ENCODE measurements around the gene CCDC34. TPM values are rescaled to one million over a fixed set of nuclear protein-coding genes. Genes with fewer than 3 reads are reported as not detected.

CCDC34 gene
- total RNA-seq, 1 donor from 2014 or later: 1.6 TPM

DNA sequence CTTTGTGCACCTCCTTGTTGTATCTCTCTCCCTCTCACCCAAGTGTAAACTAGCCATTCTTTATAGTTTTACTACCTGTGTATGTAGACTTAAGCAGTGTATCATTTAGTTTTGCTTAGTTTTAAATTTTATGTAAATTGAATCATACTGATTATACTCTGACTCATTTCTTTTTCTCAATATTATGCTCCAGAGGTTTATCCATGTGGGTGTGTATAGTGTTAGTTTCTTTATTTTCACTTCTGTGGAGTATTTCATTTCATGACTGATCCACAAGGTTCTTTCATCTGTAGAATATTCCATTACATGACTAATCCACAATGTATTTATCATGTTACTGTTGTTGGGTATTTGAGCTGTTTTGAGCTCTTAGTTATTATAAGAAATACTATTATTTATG lies 62.0 kb downstream of the CCDC34 start:
- intact Hi-C loops (cut with DNase I): no loop called here
- Histone ChIP-seq H3K27me3 (no peaks in the 10 kb centered on the region), H3K9me3 (no peaks in the 10 kb centered on the region), H3K36me3 (no peaks in the 10 kb centered on the region), H3K27ac (no peak overlapping the region), H3K4me3 (no peak overlapping the region), H3K4me1 (no peaks in the 10 kb centered on the region)
- ATAC-seq (no peak), DNase-seq (no peak)
- TF ChIP-seq, protein P1, sequence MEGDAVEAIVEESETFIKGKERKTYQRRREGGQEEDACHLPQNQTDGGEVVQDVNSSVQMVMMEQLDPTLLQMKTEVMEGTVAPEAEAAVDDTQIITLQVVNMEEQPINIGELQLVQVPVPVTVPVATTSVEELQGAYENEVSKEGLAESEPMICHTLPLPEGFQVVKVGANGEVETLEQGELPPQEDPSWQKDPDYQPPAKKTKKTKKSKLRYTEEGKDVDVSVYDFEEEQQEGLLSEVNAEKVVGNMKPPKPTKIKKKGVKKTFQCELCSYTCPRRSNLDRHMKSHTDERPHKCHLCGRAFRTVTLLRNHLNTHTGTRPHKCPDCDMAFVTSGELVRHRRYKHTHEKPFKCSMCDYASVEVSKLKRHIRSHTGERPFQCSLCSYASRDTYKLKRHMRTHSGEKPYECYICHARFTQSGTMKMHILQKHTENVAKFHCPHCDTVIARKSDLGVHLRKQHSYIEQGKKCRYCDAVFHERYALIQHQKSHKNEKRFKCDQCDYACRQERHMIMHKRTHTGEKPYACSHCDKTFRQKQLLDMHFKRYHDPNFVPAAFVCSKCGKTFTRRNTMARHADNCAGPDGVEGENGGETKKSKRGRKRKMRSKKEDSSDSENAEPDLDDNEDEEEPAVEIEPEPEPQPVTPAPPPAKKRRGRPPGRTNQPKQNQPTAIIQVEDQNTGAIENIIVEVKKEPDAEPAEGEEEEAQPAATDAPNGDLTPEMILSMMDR (IDR thresholded peaks at IDR 0.05): no peak

DNA sequence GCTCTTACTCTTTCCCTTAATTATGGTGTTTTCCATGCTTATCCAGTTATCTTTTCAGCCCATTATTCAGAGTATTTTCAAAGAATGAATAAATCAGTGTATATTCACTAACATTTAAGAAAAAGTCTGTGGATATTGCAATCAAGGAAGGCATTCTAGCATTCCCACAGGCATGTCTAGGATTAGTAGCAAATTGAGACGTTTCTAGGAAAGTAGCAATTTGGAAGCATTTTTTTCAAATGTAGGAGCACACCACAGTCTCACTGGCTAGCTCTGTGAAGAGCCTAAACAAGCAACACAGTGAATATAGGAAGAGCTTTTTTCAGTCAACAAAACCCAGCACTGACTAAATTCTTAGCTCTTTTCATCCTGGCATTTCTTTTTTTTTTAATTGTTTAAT lies 65.4 kb downstream of the CCDC34 start:
- H3K36me3 ChIP-seq: no peaks in the 10 kb centered on the region
- no peak overlapping the region for H3K4me3 ChIP-seq
- no peak for ATAC-seq
- H3K4me1 ChIP-seq: no peaks in the 10 kb centered on the region
- H3K9me3 ChIP-seq: no peaks in the 10 kb centered on the region
- H3K27ac ChIP-seq: no peak overlapping the region
- TF ChIP-seq, protein P1 (IDR thresholded peaks at IDR 0.05): no peak
- intact Hi-C loops (cut with DNase I): loop anchor here (10.0 kb wide), 1 partner anchor 113 kb away; no protein-coding TSS in a partner anchor
- no peak for DNase-seq
- H3K27me3 ChIP-seq: no peaks in the 10 kb centered on the region

DNA sequence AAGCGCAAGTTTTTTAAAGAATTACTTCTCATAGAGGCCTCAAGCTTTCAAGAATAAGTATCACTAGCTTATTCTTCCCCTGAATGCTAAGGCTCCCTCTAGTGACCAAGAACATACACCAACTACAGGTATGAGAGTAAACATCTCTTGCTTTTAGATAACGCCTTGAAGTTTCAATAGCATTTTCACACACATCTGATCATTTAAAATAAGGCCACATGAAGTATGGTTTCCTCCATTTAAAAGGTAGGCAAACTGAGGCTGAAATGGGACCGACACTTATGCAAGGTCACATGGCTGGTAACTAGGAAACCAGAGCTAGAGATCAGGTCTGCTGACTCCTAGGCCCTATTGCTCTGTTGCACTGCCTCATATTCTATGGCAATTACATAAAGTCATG lies 66.5 kb downstream of the CCDC34 start:
- DNase-seq (no peak), ATAC-seq (peak; percentile 69)
- H3K36me3 ChIP-seq: no peaks in the 10 kb centered on the region
- intact Hi-C loops (cut with DNase I): loop anchor here (10.0 kb wide), 1 partner anchor 112 kb away; no protein-coding TSS in a partner anchor
- H3K4me3 ChIP-seq: no peak overlapping the region
- H3K9me3 ChIP-seq: no peaks in the 10 kb centered on the region
- H3K27me3 ChIP-seq: no peaks in the 10 kb centered on the region
- TF ChIP-seq, protein P1 (IDR thresholded peaks at IDR 0.05): peak; percentile 65
- H3K27ac ChIP-seq: no peak overlapping the region
- no peaks in the 10 kb centered on the region for H3K4me1 ChIP-seq

DNA sequence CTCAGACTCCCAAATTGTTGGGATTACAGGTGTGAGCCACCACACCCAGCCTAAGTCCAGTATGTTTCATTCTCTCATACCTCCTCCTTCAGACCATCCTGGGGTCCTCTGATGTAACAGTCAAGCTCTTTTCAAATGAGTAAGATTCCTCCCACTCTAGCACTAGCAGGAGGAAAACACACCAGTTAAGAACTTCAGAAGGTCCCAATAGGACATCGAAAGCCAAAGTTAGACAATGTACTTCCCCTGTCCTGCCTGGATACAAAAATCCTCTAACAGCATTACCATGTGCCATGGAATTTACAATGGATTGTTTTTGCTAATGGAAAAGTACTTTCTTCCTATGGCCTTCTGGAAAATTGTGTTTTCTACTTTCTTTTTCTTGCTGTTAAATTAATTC lies 67.1 kb downstream of the CCDC34 start:
- TF ChIP-seq, protein P1 (IDR thresholded peaks at IDR 0.05): no peak
- ATAC-seq: no peak
- intact Hi-C loops (cut with DNase I): loop anchor here (10.0 kb wide), 1 partner anchor 111 kb away; no protein-coding TSS in a partner anchor

DNA sequence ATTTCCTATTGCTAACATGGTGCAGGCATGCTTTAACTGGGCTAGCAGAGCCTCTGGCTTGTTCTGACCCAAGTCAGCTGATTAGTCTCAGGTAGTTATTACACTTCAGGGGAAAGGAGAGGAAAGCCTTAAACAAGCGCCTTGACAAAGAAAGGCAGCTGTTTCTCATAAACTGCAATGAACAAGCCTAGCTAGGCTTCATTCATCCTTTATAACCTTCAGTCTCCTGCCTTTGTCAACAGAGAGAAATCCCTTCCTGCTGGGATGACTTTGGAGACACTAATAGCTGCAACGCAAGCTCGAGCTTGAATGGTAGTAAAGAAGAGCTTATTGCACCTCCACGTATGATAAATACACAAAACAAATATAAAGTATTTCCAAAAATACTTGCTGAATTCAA lies 68.4 kb downstream of the CCDC34 start:
- H3K9me3 ChIP-seq: no peaks in the 10 kb centered on the region
- no peak for DNase-seq
- no peaks in the 10 kb centered on the region for H3K36me3 ChIP-seq
- no peaks in the 10 kb centered on the region for H3K27me3 ChIP-seq
- H3K4me3 ChIP-seq: no peak overlapping the region
- intact Hi-C loops (cut with DNase I): loop anchor here (10.0 kb wide), 1 partner anchor 110 kb away; no protein-coding TSS in a partner anchor
- ATAC-seq: no peak
- no peak overlapping the region for H3K27ac ChIP-seq
- H3K4me1 ChIP-seq: no peaks in the 10 kb centered on the region
- TF ChIP-seq, protein P1 (IDR thresholded peaks at IDR 0.05): no peak

More for the DNA sequence above, 67.1 kb downstream of the CCDC34 start:
- Histone ChIP-seq H3K27ac (no peak overlapping the region), H3K36me3 (no peaks in the 10 kb centered on the region), H3K4me3 (no peak overlapping the region), H3K4me1 (no peaks in the 10 kb centered on the region), H3K27me3 (no peaks in the 10 kb centered on the region), H3K9me3 (no peaks in the 10 kb centered on the region)
- DNase-seq: no peak

Data from upper lobe of right lung (tissue), 1 donor.